Measurements from ENCODE around the gene WNT7A. TPM values are rescaled to one million over a fixed set of nuclear protein-coding genes. Genes with fewer than 3 reads are reported as not detected.

The WNT7A gene
- total and polyA plus RNA-seq, 2 donors (not counting 1 experiment from before 2014, with no cell fraction given) = not detected

- CTCF ChIA-PET = interaction anchor here (1.5 kb wide), 1 partner anchor 10 kb away, joined by 4 read pairs; no protein-coding TSS in a partner anchor
- POLR2A ChIA-PET = no interaction called here
- Histone ChIP-seq H3K9ac (ENCODE audit: low read length) (no peak overlapping the region), H3K27me3 (replicated peaks in 1 of 4; ENCODE audit: control extremely low read depth in 1 of 4, control insufficient read depth in 3 of 4, insufficient read depth in 4 of 4, low read length in 3 of 4) (peaks cover 0 to 53% (median 22%) of the 10 kb centered on the region in 4 experiments), H3K4me1 (ENCODE audit: control insufficient read depth in 2 of 2, insufficient read depth in 2 of 2, low read length in 2 of 2) (peaks cover 23 to 27% of the 10 kb centered on the region in 2 donors), H3K79me2 (ENCODE audit: control insufficient read depth, insufficient read depth, low read length) (no peaks in the 10 kb centered on the region), H3K4me2 (replicated peaks; ENCODE audit: low read depth, low read length, poor library complexity, severe bottlenecking) (no peak overlapping the region), H2AFZ (ENCODE audit: insufficient read depth, low read depth, low read length, poor library complexity, severe bottlenecking) (no peak overlapping the region), H3K4me3 (ENCODE audit: control extremely low read depth in 1 of 5, extremely low read depth in 1 of 5, insufficient read depth in 1 of 5, low read depth in 2 of 5, low read length in 4 of 5) (no peak overlapping the region), H3K36me3 (replicated peaks in 1 of 2; ENCODE audit: control extremely low read depth in 1 of 2, control insufficient read depth in 1 of 2, extremely low read depth in 1 of 2, insufficient read depth in 2 of 2, low read length in 1 of 2) (no peaks in the 10 kb centered on the region), H4K20me1 (ENCODE audit: control insufficient read depth, insufficient read depth, low read length, poor library complexity, severe bottlenecking) (no peaks in the 10 kb centered on the region), H3K9me3 (ENCODE audit: control extremely low read depth in 1 of 3, control insufficient read depth in 2 of 3, insufficient read depth in 1 of 3, low read length in 2 of 3) (peaks cover 0 to 14% (median 0%) of the 10 kb centered on the region in 3 donors), H3K27ac (ENCODE audit: low read length in 2 of 2) (no peak overlapping the region)
- Mint-ChIP-seq H3K27ac (no peak overlapping the region), H3K4me1 (peaks cover 11% of the 10 kb centered on the region), H3K27me3 (peaks cover 54% of the 10 kb centered on the region), H3K4me3 (no peak overlapping the region), H3K9me3 (ENCODE audit: insufficient read depth) (no peaks in the 10 kb centered on the region)
- TF ChIP-seq EZH2 (IDR thresholded peaks at IDR 0.05; ENCODE audit: borderline replicate concordance, insufficient read depth, low read depth, low read length, poor library complexity, severe bottlenecking) = no peak
- TF ChIP-seq CTCF (IDR thresholded peaks at IDR 0.05) = no peak
- WGBS (ENCODE audit: insufficient coverage) = 78% methylated on average over 5 of the region's 6 CpGs
- ATAC-seq (ENCODE audit: low read depth) = no peak
- intact Hi-C loops (cut with micrococcal nuclease) = loop anchor here (10.0 kb wide), 1 partner anchor 222 kb away; no protein-coding TSS in a partner anchor
- DNase-seq = no peak
Observed at GRCh38 chr3:13876451-13877100, 3.3 kb downstream of the WNT7A start.

GRCh38 chr3:13874891-13875290, 5.0 kb downstream of the WNT7A start:
- TF ChIP-seq EZH2 (IDR thresholded peaks at IDR 0.05; ENCODE audit: borderline replicate concordance, insufficient read depth, low read depth, low read length, poor library complexity, severe bottlenecking) (no peak), CTCF (IDR thresholded peaks at IDR 0.05) (no peak)
- Histone ChIP-seq H3K4me1 (ENCODE audit: control insufficient read depth in 2 of 2, insufficient read depth in 2 of 2, low read length in 2 of 2) (peaks cover 14 to 16% of the 10 kb centered on the region in 2 donors), H3K4me3 (ENCODE audit: control extremely low read depth in 1 of 5, extremely low read depth in 1 of 5, insufficient read depth in 1 of 5, low read depth in 2 of 5, low read length in 4 of 5) (no peak overlapping the region), H3K4me2 (replicated peaks; ENCODE audit: low read depth, low read length, poor library complexity, severe bottlenecking) (no peak overlapping the region), H3K27me3 (replicated peaks in 1 of 4; ENCODE audit: control extremely low read depth in 1 of 4, control insufficient read depth in 3 of 4, insufficient read depth in 4 of 4, low read length in 3 of 4) (peaks cover 0 to 41% (median 13%) of the 10 kb centered on the region in 4 experiments), H3K79me2 (ENCODE audit: control insufficient read depth, insufficient read depth, low read length) (no peaks in the 10 kb centered on the region), H3K27ac (ENCODE audit: low read length in 2 of 2) (no peak overlapping the region), H3K36me3 (replicated peaks in 1 of 2; ENCODE audit: control extremely low read depth in 1 of 2, control insufficient read depth in 1 of 2, extremely low read depth in 1 of 2, insufficient read depth in 2 of 2, low read length in 1 of 2) (no peaks in the 10 kb centered on the region), H2AFZ (ENCODE audit: insufficient read depth, low read depth, low read length, poor library complexity, severe bottlenecking) (no peak overlapping the region), H4K20me1 (ENCODE audit: control insufficient read depth, insufficient read depth, low read length, poor library complexity, severe bottlenecking) (no peaks in the 10 kb centered on the region), H3K9me3 (ENCODE audit: control extremely low read depth in 1 of 3, control insufficient read depth in 2 of 3, insufficient read depth in 1 of 3, low read length in 2 of 3) (peaks cover 0 to 25% (median 8%) of the 10 kb centered on the region in 3 donors), H3K9ac (ENCODE audit: low read length) (no peak overlapping the region)
- DNase-seq = no peak
- Mint-ChIP-seq H3K4me3 (no peak overlapping the region), H3K27me3 (peaks cover 46% of the 10 kb centered on the region), H3K9me3 (ENCODE audit: insufficient read depth) (peaks cover 6% of the 10 kb centered on the region), H3K27ac (no peak overlapping the region), H3K4me1 (peaks cover 11% of the 10 kb centered on the region)
- intact Hi-C loops (cut with micrococcal nuclease) = loop anchor here (10.0 kb wide), 1 partner anchor 220 kb away; no protein-coding TSS in a partner anchor
- 94% methylated on average over 16 of the region's 16 CpGs for WGBS (ENCODE audit: insufficient coverage)
- ATAC-seq (ENCODE audit: low read depth) = no peak
- POLR2A ChIA-PET = no interaction called here
- CTCF ChIA-PET = no interaction called here

Data from B cell (primary cell).